Tibial nerve (tissue), 4 donors: Measurements from ENCODE around the gene SH3RF3. TPM values are rescaled to one million over a fixed set of nuclear protein-coding genes. Genes with fewer than 3 reads are reported as not detected.

ENCODE experiments used
- DNase-seq, 2 donors: peaks; one replicate each; pipeline ENCODE4 v3.0.0-alpha.2; 2019; ENCODE audit warnings: low spot score in 2 of 2
- H3K27ac ChIP-seq, 4 donors: fragments of 200-600 bp; sonication (generic) in 3 of 4; one replicate each; pipeline ENCODE4 v1.5.1; 2017 to 2019; ENCODE audit warnings: mild to moderate bottlenecking in 1 of 4
- H3K27me3 ChIP-seq, 2 donors: fragments of 200-600 bp; sonication (generic) in 1 of 2; one replicate each; pipeline versions ENCODE4 v1.5.1 to v1.6.0; 2017 to 2019
- H3K36me3 ChIP-seq, 3 donors: fragments of 200-600 bp; sonication (generic); one replicate each; pipeline ENCODE4 v1.5.1; 2018 to 2019
- H3K4me1 ChIP-seq, 4 donors: fragments of 200-600 bp; sonication (generic) in 3 of 4; one replicate each; pipeline ENCODE4 v1.5.1; 2017 to 2019
- H3K4me3 ChIP-seq, 4 donors: fragments of 200-600 bp; sonication (generic) in 3 of 4; one replicate each; pipeline ENCODE4 v1.5.1; 2017 to 2019; ENCODE audit warnings: mild to moderate bottlenecking in 1 of 4, moderate library complexity in 1 of 4
- H3K9me3 ChIP-seq, 4 donors: fragments of 200-600 bp; sonication (generic) in 3 of 4; one replicate each; pipeline ENCODE4 v1.5.1; 2017 to 2019
- CTCF ChIP-seq, 5 experiments: fragments of 200-600 bp in 3 of 5; fragments of 450-650 bp in 2 of 5; sonication (generic) in 3 of 5; IDR thresholded peaks; one replicate each; pipeline ENCODE4 v1.5.1; 2016 to 2019; ENCODE audit warnings: antibody characterized with exemption in 5 of 5, mild to moderate bottlenecking in 3 of 5, moderate library complexity in 2 of 5
- EP300 ChIP-seq, 2 donors: sonication (generic); formaldehyde crosslinking; IDR thresholded peaks; one replicate each; pipeline ENCODE4 v1.6.1; 2017; ENCODE audit warnings: antibody characterized with exemption in 2 of 2, mild to moderate bottlenecking in 1 of 2
- POLR2A ChIP-seq, 2 donors: fragments of 450-650 bp; IDR thresholded peaks; one replicate each; pipeline ENCODE4 v1.6.1; 2017; ENCODE audit warnings: antibody characterized with exemption in 2 of 2, mild to moderate bottlenecking in 2 of 2, moderate library complexity in 2 of 2
- WGBS, 2 donors: methylation state at CpG; one replicate each; pipeline ENCODE4 v1.1.5; 2018; 5-methylcytosine and 5-hydroxymethylcytosine counted together
- total RNA-seq, 4 donors: library from RNA; depleted of rRNA; stranded (reverse); fragments of >200 nt; gene quantifications; one replicate each; pipeline ENCODE4 v1.1.0, GENCODE V29; 2016

SH3RF3 gene
- total RNA-seq, 4 donors from 2014 or later = 6.9 to 18.0 (median 11.4) TPM

DNA sequence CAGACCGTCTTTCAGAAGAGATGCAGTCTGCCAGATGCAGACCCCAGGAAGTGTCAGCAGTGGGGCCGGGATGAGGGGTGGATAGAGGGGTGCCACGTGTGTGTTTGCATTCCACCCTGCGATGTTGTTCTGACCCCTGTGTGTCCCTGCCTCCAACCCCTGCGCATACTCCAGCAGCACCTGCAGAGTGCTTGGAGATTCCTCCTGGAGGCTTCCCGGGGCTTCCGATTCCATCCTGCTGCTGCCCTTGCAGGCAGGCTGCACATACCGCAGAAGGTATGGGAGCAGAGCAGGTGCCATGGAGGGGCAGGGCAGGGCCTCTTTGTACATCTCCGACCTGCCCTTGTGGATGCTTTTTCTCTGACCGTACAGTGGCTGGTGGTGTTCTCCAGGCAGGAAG is 177.2 kb downstream of the SH3RF3 start:
- TF ChIP-seq CTCF (IDR thresholded peaks at IDR 0.05) (no peak), EP300 (IDR thresholded peaks at IDR 0.05) (no peak), POLR2A (IDR thresholded peaks at IDR 0.05) (no peak)
- H3K9me3 ChIP-seq = peaks cover 0 to 3% (median 0%) of the 10 kb centered on the region in 4 donors

DNA sequence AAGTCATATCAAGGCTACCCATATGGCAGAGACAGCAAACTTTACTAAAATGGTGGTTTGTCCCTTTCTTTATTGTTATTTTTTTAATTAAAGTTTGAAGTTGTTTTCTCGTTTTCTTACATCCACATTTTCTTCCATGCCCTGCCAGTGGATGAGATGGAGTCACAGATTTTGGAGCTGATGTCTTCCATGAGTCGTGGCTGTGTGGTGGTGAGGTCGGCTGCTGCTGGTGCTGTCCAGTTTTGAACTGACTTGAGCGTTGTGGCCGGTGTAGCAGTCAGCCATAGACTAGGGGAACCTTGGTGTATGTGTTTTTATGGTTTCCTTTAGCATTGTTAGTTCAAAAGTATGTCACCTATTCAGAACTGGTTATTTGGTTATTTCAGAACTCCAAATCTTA is 182.8 kb downstream of the SH3RF3 start:
- 87 to 91% methylated on average over 5 of the region's 5 CpGs for WGBS, 2 donors
- Histone ChIP-seq H3K27me3 (no peaks in the 10 kb centered on the region), H3K9me3 (peaks cover 0 to 3% (median 0%) of the 10 kb centered on the region in 4 donors)

More for the DNA sequence above, 177.2 kb downstream of the SH3RF3 start:
- Histone ChIP-seq H3K36me3 (no peaks in the 10 kb centered on the region), H3K4me1 (no peaks in the 10 kb centered on the region), H3K27me3 (no peaks in the 10 kb centered on the region), H3K4me3 (no peak overlapping the region), H3K27ac (no peak overlapping the region)
- DNase-seq = no peak
- 57 to 70% methylated on average over 9 to 10 of the region's 10 CpGs for WGBS, 2 donors

DNA sequence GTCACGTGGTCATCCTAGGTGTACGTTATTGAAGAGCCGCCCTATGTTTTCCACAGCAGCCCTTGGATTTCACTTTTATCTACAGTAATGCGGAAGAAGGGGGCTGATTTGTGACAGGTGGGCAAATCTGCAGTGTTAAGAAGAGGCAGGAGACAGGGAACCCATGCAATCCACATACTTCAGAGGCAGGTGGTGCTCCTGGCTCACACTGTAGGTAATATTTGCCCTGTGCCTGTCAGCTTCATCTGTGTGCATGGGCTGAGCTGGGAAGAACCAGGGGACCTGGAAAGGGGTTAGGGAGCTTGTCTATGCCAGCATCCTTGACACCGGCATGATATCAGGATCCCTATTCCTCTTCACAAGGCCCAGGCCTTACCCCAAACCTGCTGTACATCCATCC is 183.9 kb downstream of the SH3RF3 start:
- peaks cover 0 to 3% (median 0%) of the 10 kb centered on the region in 4 donors for H3K9me3 ChIP-seq
- H3K36me3 ChIP-seq = no peaks in the 10 kb centered on the region
- TF ChIP-seq POLR2A (IDR thresholded peaks at IDR 0.05) = no peak
- TF ChIP-seq CTCF (IDR thresholded peaks at IDR 0.05) = no peak
- no peak for TF ChIP-seq EP300 (IDR thresholded peaks at IDR 0.05)
- no peak overlapping the region for H3K27ac ChIP-seq
- no peak overlapping the region for H3K4me3 ChIP-seq
- H3K27me3 ChIP-seq = no peaks in the 10 kb centered on the region
- H3K4me1 ChIP-seq = peaks cover 0 to 9% (median 0%) of the 10 kb centered on the region in 4 donors
- WGBS, 2 donors = 79 to 88% methylated on average over 5 of the region's 5 CpGs
- DNase-seq = no peak

More for the DNA sequence above, 182.8 kb downstream of the SH3RF3 start:
- H3K4me1 ChIP-seq = no peaks in the 10 kb centered on the region
- H3K36me3 ChIP-seq = no peaks in the 10 kb centered on the region
- H3K27ac ChIP-seq = no peak overlapping the region
- no peak overlapping the region for H3K4me3 ChIP-seq
- TF ChIP-seq CTCF (IDR thresholded peaks at IDR 0.05) (no peak), EP300 (IDR thresholded peaks at IDR 0.05) (no peak), POLR2A (IDR thresholded peaks at IDR 0.05) (no peak)
- DNase-seq = no peak

- no peak for DNase-seq
- peaks cover 0 to 14% (median 0%) of the 10 kb centered on the region in 4 donors for H3K4me1 ChIP-seq
- no peaks in the 10 kb centered on the region for H3K36me3 ChIP-seq
- no peak overlapping the region for H3K4me3 ChIP-seq
- H3K27ac ChIP-seq = no peak overlapping the region
- TF ChIP-seq CTCF (IDR thresholded peaks at IDR 0.05) (no peak), POLR2A (IDR thresholded peaks at IDR 0.05) (no peak), EP300 (IDR thresholded peaks at IDR 0.05) (no peak)
- H3K27me3 ChIP-seq = no peaks in the 10 kb centered on the region
- 93 to 98% methylated on average over 4 of the region's 4 CpGs for WGBS, 2 donors
- H3K9me3 ChIP-seq = peaks cover 0 to 3% (median 0%) of the 10 kb centered on the region in 4 donors
Measured at GRCh38 chr2:109313343-109313742, 184.3 kb downstream of the SH3RF3 start.

DNA sequence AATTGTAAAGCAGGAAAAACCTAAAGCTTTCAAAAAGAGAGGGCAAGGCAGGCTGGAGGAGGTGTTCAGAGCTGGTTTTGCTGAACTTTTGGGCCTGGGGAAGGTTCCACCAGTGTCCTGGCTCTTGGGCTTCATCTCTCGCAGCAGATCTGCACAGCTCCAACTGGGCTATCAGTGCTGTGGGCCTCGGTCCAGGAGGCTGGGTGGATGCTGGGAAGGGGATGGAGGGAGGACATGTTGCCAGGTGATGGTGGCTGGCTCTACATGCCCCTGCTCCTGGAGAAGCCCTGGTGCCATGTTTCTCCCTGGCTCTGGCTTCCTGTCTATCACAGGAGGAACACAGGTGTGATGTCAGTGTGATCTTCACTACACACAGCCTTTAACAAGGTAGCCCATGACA is 187.1 kb downstream of the SH3RF3 start:
- H3K9me3 ChIP-seq = no peaks in the 10 kb centered on the region
- DNase-seq = no peak
- H3K4me1 ChIP-seq = peaks cover 0 to 40% (median 9%) of the 10 kb centered on the region in 4 donors
- H3K4me3 ChIP-seq = no peak overlapping the region
- H3K27ac ChIP-seq = no peak overlapping the region
- WGBS, 2 donors = 40 to 59% methylated on average over 2 of the region's 2 CpGs
- TF ChIP-seq POLR2A (IDR thresholded peaks at IDR 0.05) = no peak
- TF ChIP-seq CTCF (IDR thresholded peaks at IDR 0.05) = no peak
- no peak for TF ChIP-seq EP300 (IDR thresholded peaks at IDR 0.05)
- no peaks in the 10 kb centered on the region for H3K27me3 ChIP-seq
- H3K36me3 ChIP-seq = no peaks in the 10 kb centered on the region
